Measurements from ENCODE around the gene VPS33A. TPM values are rescaled to one million over a fixed set of nuclear protein-coding genes. Genes with fewer than 3 reads are reported as not detected.
A peak's percentile ranks its signal among the peaks of the same experiment; 100 is the strongest.

Gene VPS33A
- total RNA-seq, 1 donor from 2014 or later, result 34.3 TPM

DNA sequence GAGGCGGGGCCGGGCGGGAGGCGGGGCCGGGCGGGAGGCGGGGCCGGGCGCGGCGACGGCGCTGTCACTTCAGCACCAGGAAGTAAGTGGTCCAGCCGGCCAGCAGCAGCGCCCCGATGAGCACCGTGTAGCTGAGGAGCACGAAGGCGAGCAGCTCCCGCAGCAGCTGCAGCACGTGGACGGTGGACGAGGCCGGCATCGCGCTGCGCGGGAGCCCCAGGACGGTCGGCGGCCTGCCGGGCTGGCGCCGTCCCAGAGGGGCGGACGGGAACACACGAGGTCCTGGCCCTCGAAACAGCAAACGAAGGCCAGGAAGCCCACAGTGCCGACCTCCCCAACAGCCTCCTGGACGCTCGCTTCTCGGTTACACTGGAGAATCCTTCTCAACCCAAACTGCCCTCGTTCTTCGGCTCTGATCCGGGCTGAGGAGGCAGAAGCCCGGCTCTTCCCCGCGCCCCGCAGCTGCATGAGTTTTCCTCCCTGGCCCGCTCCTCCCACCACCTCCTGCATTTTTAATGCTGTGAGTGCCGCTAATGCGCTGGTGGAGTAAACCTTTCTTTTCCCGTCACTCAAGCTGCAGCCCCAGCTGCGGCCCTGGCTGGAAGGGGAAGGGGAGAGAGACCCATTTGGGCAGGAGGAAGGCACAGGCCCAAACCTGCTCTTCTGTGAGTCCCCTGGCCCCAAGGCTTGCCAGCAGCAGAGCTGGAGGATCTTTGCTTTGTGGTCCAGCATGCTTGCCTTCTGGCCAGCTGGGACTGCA lies 39.7 kb downstream of the VPS33A start:
- H3K9me3 Mint-ChIP-seq (ENCODE audit: unreplicated experiment), result no peaks in the 10 kb centered on the region
- FAIRE-seq (no peak), DNase-seq (ENCODE audit: low read depth) (no peak)
- peak overlapping the region; percentile 48 for H3K4me3 ChIP-seq (ENCODE audit: insufficient read depth, low read depth, low read length)
- peaks cover 14% of the 10 kb centered on the region for H3K36me3 ChIP-seq (ENCODE audit: insufficient read depth, low read length)
- H3K27ac ChIP-seq (ENCODE audit: low read depth, low read length), result no peak overlapping the region
- H4K20me1 ChIP-seq (ENCODE audit: insufficient read depth, low read length), result peaks cover 43% of the 10 kb centered on the region
- peaks cover 40% of the 10 kb centered on the region for H3K79me2 ChIP-seq (ENCODE audit: insufficient read depth, low read length)
- peaks cover 14% of the 10 kb centered on the region for H3K4me1 ChIP-seq (ENCODE audit: insufficient read depth, low read length)
- H3K27me3 Mint-ChIP-seq (ENCODE audit: low read depth, unreplicated experiment), result no peaks in the 10 kb centered on the region
- H3K27me3 ChIP-seq (ENCODE audit: insufficient read depth, low read length), result no peaks in the 10 kb centered on the region
- H3K4me1 Mint-ChIP-seq (ENCODE audit: low read depth, unreplicated experiment), result peaks cover 26% of the 10 kb centered on the region
- H3K9me3 ChIP-seq (ENCODE audit: insufficient read depth, low read depth, low read length), result no peaks in the 10 kb centered on the region
- peaks cover 15% of the 10 kb centered on the region for H3K36me3 Mint-ChIP-seq (ENCODE audit: low read depth, unreplicated experiment)
- no peak overlapping the region for H3K4me3 Mint-ChIP-seq (ENCODE audit: unreplicated experiment)
- peak overlapping the region; percentile 72 for H2AFZ ChIP-seq (ENCODE audit: low read depth, low read length)
- H3K9ac ChIP-seq (ENCODE audit: low read length), result no peak overlapping the region
- no peak for TF ChIP-seq EZH2 (IDR thresholded peaks at IDR 0.05; ENCODE audit: insufficient read depth, low read length)
- H3K4me2 ChIP-seq (ENCODE audit: low read length), result peak overlapping the region; percentile 76
- H3K27ac Mint-ChIP-seq (ENCODE audit: unreplicated experiment), result no peak overlapping the region

- Histone ChIP-seq H4K20me1 (ENCODE audit: insufficient read depth, low read length) (peaks cover 51% of the 10 kb centered on the region), H3K9ac (ENCODE audit: low read length) (peak within 1 kb of the TSS; percentile 94), H3K79me2 (ENCODE audit: insufficient read depth, low read length) (peaks cover 47% of the 10 kb centered on the region), H2AFZ (ENCODE audit: low read depth, low read length) (peak within 1 kb of the TSS; percentile 94), H3K9me3 (ENCODE audit: insufficient read depth, low read depth, low read length) (no peaks in the 10 kb centered on the region), H3K27me3 (ENCODE audit: insufficient read depth, low read length) (no peaks in the 10 kb centered on the region), H3K4me1 (ENCODE audit: insufficient read depth, low read length) (peaks cover 14% of the 10 kb centered on the region), H3K36me3 (ENCODE audit: insufficient read depth, low read length) (peaks cover 16% of the 10 kb centered on the region), H3K4me3 (ENCODE audit: insufficient read depth, low read depth, low read length) (peak within 1 kb of the TSS; percentile 88), H3K27ac (ENCODE audit: low read depth, low read length) (peak within 1 kb of the TSS; percentile 95), H3K4me2 (ENCODE audit: low read length) (peak within 1 kb of the TSS; percentile 85)
- Mint-ChIP-seq H3K27ac (ENCODE audit: unreplicated experiment) (peak within 1 kb of the TSS; percentile 91), H3K9me3 (ENCODE audit: unreplicated experiment) (no peaks in the 10 kb centered on the region), H3K36me3 (ENCODE audit: low read depth, unreplicated experiment) (peaks cover 14% of the 10 kb centered on the region), H3K4me3 (ENCODE audit: unreplicated experiment) (peak within 1 kb of the TSS; percentile 90), H3K27me3 (ENCODE audit: low read depth, unreplicated experiment) (no peaks in the 10 kb centered on the region), H3K4me1 (ENCODE audit: low read depth, unreplicated experiment) (peaks cover 26% of the 10 kb centered on the region)
- FAIRE-seq, result peak; percentile 88
- peak; percentile 96 for DNase-seq (ENCODE audit: low read depth)
- TF ChIP-seq CTCF (IDR thresholded peaks at IDR 0.05; ENCODE audit: insufficient read depth, low read depth, low read length) (no peak), EZH2 (IDR thresholded peaks at IDR 0.05; ENCODE audit: insufficient read depth, low read length) (no peak)
These were observed 40.5 kb downstream of the VPS33A start, which contains the start of gene DIABLO for GRCh38 chr12:122225683-122226365. Gene DIABLO, minus strand, starts transcription at chr12:122226052. Its CDS starts 38 bp downstream, at chr12:122226014.

DNA sequence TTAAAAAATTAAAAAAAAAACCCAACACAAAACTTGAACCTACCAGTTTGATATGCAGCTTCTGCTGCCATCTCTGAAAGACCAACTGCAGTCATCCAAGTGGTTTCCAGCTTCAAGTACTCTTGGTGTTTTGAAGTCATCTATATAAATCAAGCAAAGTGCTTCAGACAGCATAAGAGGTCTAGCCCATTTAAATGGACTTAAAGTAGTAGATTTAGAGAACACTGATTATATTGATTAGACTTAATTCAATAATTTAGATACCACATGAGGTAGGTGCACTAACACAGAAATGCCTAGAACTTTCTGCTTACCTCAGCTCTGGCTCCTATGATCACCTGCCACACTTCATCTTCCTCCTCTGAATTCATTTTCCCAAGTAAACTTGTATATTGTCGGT lies 49.8 kb downstream of the VPS33A start:
- Histone ChIP-seq H3K4me2 (ENCODE audit: low read length) (no peak overlapping the region), H3K4me1 (ENCODE audit: insufficient read depth, low read length) (no peaks in the 10 kb centered on the region), H3K4me3 (ENCODE audit: insufficient read depth, low read depth, low read length) (no peak overlapping the region), H3K36me3 (ENCODE audit: insufficient read depth, low read length) (peaks cover 57% of the 10 kb centered on the region), H3K9ac (ENCODE audit: low read length) (no peak overlapping the region), H3K9me3 (ENCODE audit: insufficient read depth, low read depth, low read length) (no peaks in the 10 kb centered on the region), H3K79me2 (ENCODE audit: insufficient read depth, low read length) (peaks cover 33% of the 10 kb centered on the region), H4K20me1 (ENCODE audit: insufficient read depth, low read length) (peaks cover 49% of the 10 kb centered on the region), H3K27ac (ENCODE audit: low read depth, low read length) (no peak overlapping the region), H2AFZ (ENCODE audit: low read depth, low read length) (no peak overlapping the region), H3K27me3 (ENCODE audit: insufficient read depth, low read length) (no peaks in the 10 kb centered on the region)
- no peaks in the 10 kb centered on the region for H3K4me1 Mint-ChIP-seq (ENCODE audit: low read depth, unreplicated experiment)
- no peak for DNase-seq (ENCODE audit: low read depth)
- no peaks in the 10 kb centered on the region for H3K27me3 Mint-ChIP-seq (ENCODE audit: low read depth, unreplicated experiment)
- H3K27ac Mint-ChIP-seq (ENCODE audit: unreplicated experiment), result no peak overlapping the region
- no peak overlapping the region for H3K4me3 Mint-ChIP-seq (ENCODE audit: unreplicated experiment)
- H3K36me3 Mint-ChIP-seq (ENCODE audit: low read depth, unreplicated experiment), result peaks cover 13% of the 10 kb centered on the region
- no peak for FAIRE-seq
- H3K9me3 Mint-ChIP-seq (ENCODE audit: unreplicated experiment), result no peaks in the 10 kb centered on the region
- TF ChIP-seq CTCF (IDR thresholded peaks at IDR 0.05; ENCODE audit: insufficient read depth, low read depth, low read length) (no peak), EZH2 (IDR thresholded peaks at IDR 0.05; ENCODE audit: insufficient read depth, low read length) (no peak)

Measured in astrocyte (in vitro differentiated cells and primary cell).